K562 (cell line): ENCODE measurements around the gene RALGPS1.

Experiments
- EZH2 ChIP-seq: IDR thresholded peaks from 2 replicates; pipeline ENCODE4 v1.6.1; 2012; ENCODE audit warnings: low read depth, mild to moderate bottlenecking, inconsistent platforms, low read length, borderline replicate concordance
- KDM1A ChIP-seq, 2 experiments: fragments of 450-650 bp; IDR thresholded peaks; 2 replicates each; pipeline ENCODE4 v1.6.1; 2016; ENCODE audit warnings: mild to moderate bottlenecking in 2 of 2
- SPI1 ChIP-seq: IDR thresholded peaks from 2 replicates; pipeline ENCODE4 v1.6.1; 2011; ENCODE audit warnings: low read depth, low read length, control low read depth, borderline replicate concordance
- ZNF253 ChIP-seq: fragments of 250-450 bp; sonication (Bioruptor Pico); conservative IDR thresholded peaks from 2 replicates; pipeline ENCODE4 v1.6.1; 2021; ENCODE audit warnings: mild to moderate bottlenecking

GRCh38 chr9:127056446-127056845 is 141.9 kb downstream of the RALGPS1 start:
- TF ChIP-seq ZNF253 (CRISPR knock-in tag) = no peak
- no peak for TF ChIP-seq SPI1
- no peak for TF ChIP-seq KDM1A (IDR thresholded peaks at IDR 0.05)
- TF ChIP-seq EZH2 = no peak
